Mucosa of gallbladder (tissue), 1 donor: ENCODE data around the gene MROH2A. TPM values are rescaled to one million over a fixed set of nuclear protein-coding genes. Genes with fewer than 3 reads are reported as not detected.

Source experiments
- DNase-seq: peaks from one replicate; pipeline ENCODE4 v3.0.0-alpha.2; 2020; ENCODE audit warnings: low spot score
- total RNA-seq: library from RNA; stranded (reverse); gene quantifications from one replicate; pipeline ENCODE4 v1.2.1, GENCODE V29; 2021
- donor health status: DM: no; HTN: no; CAD: no.

Gene MROH2A
- total RNA-seq, 1 donor from 2014 or later, result 1.2 TPM

- no peak for DNase-seq
Observed at GRCh38 chr2:233761040-233761769, 16.9 kb upstream of the MROH2A start.

DNA sequence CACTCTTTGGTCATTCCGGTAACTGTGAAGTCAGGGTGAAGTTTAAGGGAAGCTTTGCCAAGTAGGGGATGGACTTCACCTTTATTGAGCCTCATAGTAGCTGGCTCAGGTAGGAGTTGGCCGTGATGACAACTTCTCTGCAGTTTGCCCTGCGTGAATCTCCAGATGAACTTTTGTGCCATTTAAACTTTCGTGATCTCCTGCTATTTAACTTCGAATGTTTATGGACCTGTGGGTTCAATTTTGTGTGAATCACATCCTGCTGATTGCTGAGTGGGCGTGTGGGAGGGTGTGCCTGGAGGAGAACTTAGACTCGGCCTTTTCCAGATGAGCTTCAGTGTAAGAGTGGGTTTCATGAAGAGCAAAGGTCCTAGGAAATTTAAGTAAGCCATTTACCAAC, 13.9 kb upstream of the MROH2A start:
- peak; percentile 14 for DNase-seq

GRCh38 chr2:233764761-233765160, 13.4 kb upstream of the MROH2A start:
- no peak for DNase-seq

GRCh38 chr2:233766416-233766815, 11.7 kb upstream of the MROH2A start:
- DNase-seq, result no peak

GRCh38 chr2:233768076-233768475, 10.1 kb upstream of the MROH2A start:
- no peak for DNase-seq

DNA sequence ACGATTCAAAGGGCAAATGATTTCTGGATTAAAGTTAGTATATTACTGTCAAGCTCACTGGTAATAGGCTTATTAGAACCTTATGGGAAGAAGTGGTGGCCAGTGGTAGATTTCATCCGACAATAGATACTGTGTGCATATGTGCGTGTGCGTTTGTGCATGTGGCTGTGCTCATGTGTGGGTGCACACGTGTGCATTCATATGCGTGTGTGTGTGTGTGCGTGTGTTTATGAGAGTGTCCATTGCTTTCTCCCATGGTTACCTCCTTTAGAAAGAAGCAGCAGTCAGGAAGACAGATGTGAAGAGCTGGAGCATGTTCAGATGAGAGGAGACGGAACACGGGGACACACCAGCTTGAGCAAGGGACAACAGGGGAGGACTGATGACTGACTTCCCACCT, 8.9 kb upstream of the MROH2A start:
- no peak for DNase-seq

GRCh38 chr2:233772153-233772552, 6.0 kb upstream of the MROH2A start:
- no peak for DNase-seq

DNA sequence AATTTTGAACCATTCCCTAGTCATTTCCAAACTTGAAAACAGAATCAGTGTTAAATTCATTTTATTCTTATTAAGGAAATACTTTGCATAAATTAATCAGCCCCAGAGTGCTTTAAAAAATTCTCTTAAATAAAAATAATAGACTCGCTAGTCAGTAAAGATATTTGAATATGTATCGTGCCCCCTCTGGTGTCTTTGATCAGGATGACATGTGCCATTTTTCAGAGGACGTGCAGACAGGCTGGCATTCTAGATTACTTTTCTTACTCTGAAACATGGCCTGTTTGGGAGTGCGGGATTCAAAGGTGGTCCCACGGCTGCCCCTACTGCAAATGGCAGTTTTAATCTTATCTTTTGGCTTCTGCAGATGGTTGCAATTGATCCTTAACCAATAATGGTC, 5.5 kb upstream of the MROH2A start:
- DNase-seq, result no peak

GRCh38 chr2:233773854-233774253, 4.3 kb upstream of the MROH2A start:
- no peak for DNase-seq

DNA sequence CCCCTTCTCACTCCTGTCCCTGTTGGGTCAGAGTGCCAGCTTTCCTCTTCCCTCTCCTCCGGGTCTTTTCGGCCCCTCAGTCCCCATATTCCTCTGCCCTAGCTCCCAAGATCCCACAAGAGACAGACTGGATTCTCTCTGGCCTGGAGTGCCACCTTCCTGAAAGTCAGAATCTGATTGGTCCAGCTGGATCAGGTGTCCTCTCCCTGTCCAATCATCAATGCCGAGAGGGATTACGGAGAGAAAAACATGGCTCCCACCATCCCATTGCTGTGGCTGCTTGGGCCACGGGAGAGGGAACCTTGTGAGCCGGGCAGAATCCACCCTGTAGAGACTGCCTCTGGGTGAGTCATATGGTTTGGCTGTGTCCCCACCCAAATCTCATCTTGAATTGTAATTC, 2.7 kb upstream of the MROH2A start:
- no peak for DNase-seq

GRCh38 chr2:233779722-233780121, 1.6 kb downstream of the MROH2A start:
- no peak for DNase-seq

DNA sequence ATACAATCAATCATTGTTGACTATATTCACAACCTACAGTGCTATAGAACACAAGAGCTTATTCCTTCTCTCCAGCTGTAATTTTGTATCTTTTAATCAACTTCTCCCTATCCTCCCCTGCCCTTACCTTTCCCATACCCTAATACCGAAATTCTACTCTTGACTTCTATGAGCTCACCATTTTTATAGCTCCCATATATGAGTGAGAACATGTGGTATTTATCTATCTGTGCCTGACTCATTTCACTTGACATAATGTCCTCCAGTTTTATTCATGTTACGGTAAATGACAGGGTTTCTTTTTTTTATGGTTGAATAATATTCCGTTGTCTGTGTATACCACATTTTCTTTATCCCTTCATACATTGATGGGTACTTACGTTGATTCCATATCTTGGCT, 2.6 kb downstream of the MROH2A start:
- DNase-seq, result no peak

DNA sequence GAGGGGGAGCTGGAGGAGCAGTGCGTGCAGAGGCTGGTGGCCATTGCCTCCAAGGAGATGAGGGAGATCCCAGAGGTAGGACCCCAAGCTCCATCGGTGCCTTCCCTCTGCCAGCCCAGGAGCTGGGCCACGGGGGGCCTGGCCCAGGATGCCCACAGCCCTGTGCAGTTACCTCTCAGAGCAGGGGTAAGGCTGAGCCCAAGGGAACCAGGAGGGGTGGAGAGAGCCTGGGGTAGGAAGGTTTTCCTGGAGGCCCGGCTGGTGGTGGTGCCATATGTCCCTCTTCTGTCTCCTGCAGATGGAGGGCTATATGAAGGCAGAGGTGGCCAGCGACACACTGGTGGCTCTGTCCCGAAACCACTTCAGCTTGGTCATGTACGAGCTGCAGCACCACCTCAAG, 11.4 kb downstream of the MROH2A start:
- no peak for DNase-seq

DNA sequence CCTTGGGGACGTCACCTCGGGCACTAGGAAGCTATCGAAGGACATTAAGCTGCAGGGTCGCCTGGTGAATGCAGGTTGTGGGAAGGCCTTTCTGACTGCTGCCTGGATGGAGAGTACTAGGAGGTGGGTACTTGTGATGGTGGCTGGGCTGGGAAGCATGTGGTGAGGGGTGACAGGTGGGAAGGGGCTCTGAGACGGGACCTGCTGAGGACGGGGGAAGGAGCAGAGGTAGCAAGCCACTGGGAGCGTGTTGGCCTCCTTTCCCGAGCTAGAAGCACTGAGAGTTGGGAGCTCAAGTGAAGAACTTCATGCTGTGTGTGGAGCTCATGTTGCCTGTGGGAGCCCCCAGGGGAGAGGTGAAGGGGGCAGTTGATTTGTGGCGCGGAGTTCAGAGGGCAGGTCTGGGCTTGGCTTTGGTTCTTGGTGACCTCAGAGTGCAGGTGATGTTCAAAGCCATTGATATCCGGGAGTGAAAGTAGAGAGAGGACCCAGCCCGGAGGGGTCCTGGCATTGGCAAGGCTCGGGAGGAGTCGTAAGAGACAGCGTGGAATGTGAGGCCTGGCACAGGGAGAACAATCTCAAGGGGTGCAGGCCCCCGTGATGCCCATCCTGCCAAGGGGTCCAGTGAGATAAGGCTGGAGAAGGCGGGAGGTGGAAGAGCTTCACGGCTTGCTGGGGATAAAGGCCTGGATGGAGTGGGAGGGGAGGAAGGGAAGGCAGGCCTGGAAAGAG, 13.2 kb downstream of the MROH2A start:
- no peak for DNase-seq

- no peak for DNase-seq
Observed at GRCh38 chr2:233791883-233792329, 13.8 kb downstream of the MROH2A start.

DNA sequence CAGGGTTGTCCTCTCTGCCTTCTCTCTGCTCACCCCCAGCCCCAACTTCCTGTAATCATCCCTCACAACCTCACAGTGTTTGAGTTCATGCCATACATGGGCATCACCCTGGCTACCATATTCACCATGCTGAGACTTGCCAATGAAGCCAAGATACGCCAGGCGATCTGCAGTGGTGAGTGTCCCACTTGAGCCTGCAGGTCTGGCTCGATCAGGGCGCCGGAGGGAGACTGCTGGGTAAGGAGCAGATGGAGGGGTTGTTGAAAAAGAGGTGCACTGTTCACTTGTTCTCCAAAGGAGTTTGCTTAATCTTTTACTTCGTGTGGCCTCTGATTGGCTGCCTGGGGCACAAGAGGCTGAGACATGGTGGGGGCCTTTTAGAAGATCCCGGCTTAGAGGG, 14.6 kb downstream of the MROH2A start:
- DNase-seq, result no peak

GRCh38 chr2:233793465-233794127, 15.5 kb downstream of the MROH2A start:
- DNase-seq, result no peak

DNA sequence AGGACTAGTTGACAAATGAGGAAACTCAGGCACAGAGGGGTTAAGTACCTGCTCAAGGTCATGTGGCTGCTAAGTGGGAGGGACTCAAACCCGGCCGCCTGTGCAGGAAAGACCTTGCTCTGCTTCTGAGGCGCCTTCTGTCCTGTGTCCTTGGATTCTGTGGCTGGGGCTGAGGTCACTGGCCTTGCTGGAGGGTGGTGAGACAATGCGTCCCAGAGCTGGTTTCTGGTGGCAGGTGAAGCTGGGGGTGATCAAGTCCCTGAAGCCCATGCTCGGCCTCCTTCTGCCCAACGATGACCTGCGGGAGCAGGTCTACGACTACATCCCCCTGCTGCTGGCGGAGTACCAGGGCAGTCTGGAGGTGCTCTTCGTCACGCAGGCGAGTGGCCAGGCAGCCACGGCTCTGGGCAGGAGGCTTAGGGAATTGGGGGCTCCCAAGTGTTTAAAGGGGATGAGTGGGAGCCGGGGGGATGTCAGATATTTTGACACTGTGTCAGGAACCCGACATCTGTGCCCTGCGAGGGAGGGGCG, 16.1 kb downstream of the MROH2A start:
- DNase-seq, result no peak

GRCh38 chr2:233795735-233796171, 17.6 kb downstream of the MROH2A start:
- DNase-seq, result no peak

GRCh38 chr2:233796254-233796653, 18.1 kb downstream of the MROH2A start:
- DNase-seq, result no peak

GRCh38 chr2:233798335-233799086, 20.4 kb downstream of the MROH2A start:
- no peak for DNase-seq
